Activated CD4-positive, alpha-beta T cell treated with anti-CD3 and anti-CD28 coated beads for 36 hours (primary cell): ENCODE results near the gene POLR1C. TPM values are rescaled to one million over a fixed set of nuclear protein-coding genes. Genes with fewer than 3 reads are reported as not detected.

Source experiments
- ATAC-seq: fragments of 200-7000 bp; cut with Tn5 transposase; one replicate; pipeline ENCODE4 v1.10.0; 2021; ENCODE audit warnings: mild to moderate bottlenecking, moderate library complexity
- CTCF ChIA-PET: fragments of 350-600 bp; sonication (Branson Sonifier 250); formaldehyde crosslinking; loops from one replicate; lab custom pipeline; 2021; ENCODE audit warnings: antibody characterized with exemption; lab: Charles Lee
- POLR2A ChIA-PET: fragments of 350-600 bp; sonication (Branson Sonifier 250); formaldehyde crosslinking; loops from one replicate; lab custom pipeline; 2021; ENCODE audit warnings: antibody characterized with exemption, inconsistent platforms; lab: Charles Lee
- DNase-seq: peaks from one replicate; pipeline ENCODE4 v3.0.0-alpha.2; 2020
- H3K27ac Mint-ChIP-seq: one replicate; pipeline ENCODE4 v1.8.0; 2021; ENCODE audit warnings: mixed read lengths
- H3K27me3 Mint-ChIP-seq: one replicate; pipeline ENCODE4 v1.8.0; 2021; ENCODE audit warnings: mixed read lengths
- H3K36me3 Mint-ChIP-seq: one replicate; pipeline ENCODE4 v1.8.0; 2021; ENCODE audit warnings: low read depth, mixed read lengths
- H3K4me1 Mint-ChIP-seq: one replicate; pipeline ENCODE4 v1.8.0; 2021; ENCODE audit warnings: mixed read lengths
- H3K4me3 Mint-ChIP-seq: one replicate; pipeline ENCODE4 v1.8.0; 2021; ENCODE audit warnings: mild to moderate bottlenecking, moderate library complexity, mixed read lengths
- H3K9me3 Mint-ChIP-seq: one replicate; pipeline ENCODE4 v1.8.0; 2021; ENCODE audit warnings: low read depth, mixed read lengths
- intact Hi-C, 2 experiments: fragments of 100-400 bp; cut with DNase I in 1 of 2; cut with micrococcal nuclease in 1 of 2; formaldehyde crosslinking; loops; one replicate each; pipeline versions ENCODE4 v1.14.2 to v1.15.1; 2022 to 2024; cut with DNase I, micrococcal nuclease
- total RNA-seq, 2 experiments: library from RNA; stranded (reverse); gene quantifications; one replicate each; pipeline ENCODE4 v1.2.3, GENCODE V29; 2021

The POLR1C gene
- total RNA-seq, 2 experiments from 2014 or later = 43.4 to 52.9 TPM

GRCh38 chr6:43502666-43503065 is 14.2 kb upstream of the POLR1C start:
- POLR2A ChIA-PET = interaction anchor here (0.6 to 0.8 kb wide), 3 partner anchors 13 to 520 kb away, joined by 3 to 5 read pairs (median 5); no protein-coding TSS in a partner anchor
- no peak overlapping the region for H3K27ac Mint-ChIP-seq
- H3K36me3 Mint-ChIP-seq = peaks cover 23% of the 10 kb centered on the region
- intact Hi-C loops = no loop called here
- peaks cover 2% of the 10 kb centered on the region for H3K4me1 Mint-ChIP-seq
- DNase-seq = no peak
- H3K27me3 Mint-ChIP-seq = no peaks in the 10 kb centered on the region
- no peaks in the 10 kb centered on the region for H3K9me3 Mint-ChIP-seq
- CTCF ChIA-PET = interaction anchor here (0.6 to 6.3 kb wide), 2 partner anchors 9 to 194 kb away, joined by 3 to 65 read pairs; partner anchors contain the start of gene CRIP3
- ATAC-seq = no peak
- no peak overlapping the region for H3K4me3 Mint-ChIP-seq

GRCh38 chr6:43503443-43503842 is 13.4 kb upstream of the POLR1C start:
- ChIA-PET CTCF (interaction anchor here (0.6 to 6.3 kb wide), 2 partner anchors 10 to 195 kb away, joined by 3 to 65 read pairs; partner anchors contain the start of gene CRIP3), POLR2A (interaction anchor here (0.8 kb wide), 1 partner anchor 14 kb away, joined by 5 read pairs; no protein-coding TSS in a partner anchor)
- DNase-seq (no peak), ATAC-seq (no peak)
- H3K27ac Mint-ChIP-seq = no peak overlapping the region
- H3K4me3 Mint-ChIP-seq = no peak overlapping the region
- H3K36me3 Mint-ChIP-seq = peaks cover 23% of the 10 kb centered on the region
- H3K9me3 Mint-ChIP-seq = no peaks in the 10 kb centered on the region
- intact Hi-C loops = no loop called here
- H3K4me1 Mint-ChIP-seq = peaks cover 2% of the 10 kb centered on the region
- H3K27me3 Mint-ChIP-seq = peaks cover 2% of the 10 kb centered on the region

GRCh38 chr6:43504756-43505593 is 11.9 kb upstream of the POLR1C start:
- intact Hi-C loops = loop anchor here in 1 of 2 experiments (5.0 kb wide), 1 partner anchor 138 kb away; the partner anchor contains the start of gene ZNF318
- ChIA-PET CTCF (interaction anchor here (0.6 to 6.3 kb wide), 15 partner anchors 12 to 293 kb away, joined by 3 to 65 read pairs (median 7); partner anchors contain the start of genes ABCC10, CRIP3, DLK2 and DNPH1), POLR2A (interaction anchor here (0.5 kb wide), 1 partner anchor 406 kb away, joined by 3 read pairs; no protein-coding TSS in a partner anchor)
- Mint-ChIP-seq H3K4me1 (peaks cover 7% of the 10 kb centered on the region), H3K27me3 (peaks cover 12% of the 10 kb centered on the region), H3K4me3 (no peak overlapping the region), H3K27ac (no peak overlapping the region), H3K9me3 (no peaks in the 10 kb centered on the region), H3K36me3 (peaks cover 19% of the 10 kb centered on the region)
- DNase-seq (no peak), ATAC-seq (no peak)

GRCh38 chr6:43505718-43506117 is 11.2 kb upstream of the POLR1C start:
- no peak overlapping the region for H3K27ac Mint-ChIP-seq
- DNase-seq (no peak), ATAC-seq (no peak)
- H3K4me3 Mint-ChIP-seq = no peak overlapping the region
- intact Hi-C loops = loop anchor here (1.0 to 5.0 kb wide), 6 partner anchors 51 to 242 kb away; partner anchors contain the start of gene ZNF318 (in 1 of the 2)
- ChIA-PET CTCF (interaction anchor here (0.6 to 6.3 kb wide), 31 partner anchors 11 to 730 kb away, joined by 3 to 65 read pairs (median 5); partner anchors contain the start of genes ABCC10, CRIP3, DLK2 and DNPH1), POLR2A (interaction anchor here (0.5 kb wide), 1 partner anchor 407 kb away, joined by 3 read pairs; no protein-coding TSS in a partner anchor)
- H3K4me1 Mint-ChIP-seq = peaks cover 7% of the 10 kb centered on the region
- no peaks in the 10 kb centered on the region for H3K9me3 Mint-ChIP-seq
- H3K27me3 Mint-ChIP-seq = peaks cover 12% of the 10 kb centered on the region
- peaks cover 18% of the 10 kb centered on the region for H3K36me3 Mint-ChIP-seq

- no peak for ATAC-seq
- intact Hi-C loops = loop anchor here (1.0 to 5.0 kb wide), 6 partner anchors 52 to 243 kb away; partner anchors contain the start of gene ZNF318 (in 1 of the 2)
- CTCF ChIA-PET = interaction anchor here (0.6 to 6.3 kb wide), 35 partner anchors 11 to 852 kb away, joined by 3 to 65 read pairs (median 5); partner anchors contain the start of genes CRIP3, DLK2, DNPH1 and POLR1C
- Mint-ChIP-seq H3K9me3 (no peaks in the 10 kb centered on the region), H3K27me3 (peaks cover 12% of the 10 kb centered on the region), H3K4me3 (no peak overlapping the region), H3K27ac (no peak overlapping the region), H3K4me1 (peaks cover 7% of the 10 kb centered on the region), H3K36me3 (peaks cover 20% of the 10 kb centered on the region)
- POLR2A ChIA-PET = no interaction called here
- no peak for DNase-seq
Observed at GRCh38 chr6:43506171-43506570, 10.7 kb upstream of the POLR1C start.

GRCh38 chr6:43506667-43507471 is 10.0 kb upstream of the POLR1C start:
- peak; percentile 89 for DNase-seq
- intact Hi-C loops = loop anchor here (1.0 to 5.0 kb wide), 6 partner anchors 53 to 244 kb away; partner anchors contain the start of gene ZNF318 (in 1 of the 2)
- ATAC-seq = peak; percentile 83
- peaks cover 12% of the 10 kb centered on the region for H3K27me3 Mint-ChIP-seq
- peaks cover 7% of the 10 kb centered on the region for H3K4me1 Mint-ChIP-seq
- no peak overlapping the region for H3K27ac Mint-ChIP-seq
- ChIA-PET POLR2A (no interaction called here), CTCF (interaction anchor here (0.6 to 6.3 kb wide), 39 partner anchors 9 to 853 kb away, joined by 3 to 65 read pairs (median 4); partner anchors contain the start of genes CRIP3, DLK2, DNPH1 and POLR1C)
- H3K4me3 Mint-ChIP-seq = no peak overlapping the region
- H3K36me3 Mint-ChIP-seq = peaks cover 22% of the 10 kb centered on the region
- no peaks in the 10 kb centered on the region for H3K9me3 Mint-ChIP-seq

GRCh38 chr6:43508481-43509141 is 8.3 kb upstream of the POLR1C start:
- Mint-ChIP-seq H3K27me3 (peaks cover 12% of the 10 kb centered on the region), H3K9me3 (no peaks in the 10 kb centered on the region), H3K4me3 (peak overlapping the region; percentile 61), H3K27ac (no peak overlapping the region), H3K4me1 (peaks cover 10% of the 10 kb centered on the region), H3K36me3 (peaks cover 26% of the 10 kb centered on the region)
- no peak for ATAC-seq
- ChIA-PET POLR2A (no interaction called here), CTCF (interaction anchor here (0.6 to 6.3 kb wide), 11 partner anchors 8 to 246 kb away, joined by 3 to 65 read pairs (median 4); partner anchors contain the start of genes CRIP3, POLR1C and YIPF3)
- intact Hi-C loops = loop anchor here in 1 of 2 experiments (5.0 kb wide), 1 partner anchor 141 kb away; the partner anchor contains the start of gene ZNF318
- no peak for DNase-seq

GRCh38 chr6:43509142-43509983 is 7.5 kb upstream of the POLR1C start:
- H3K4me3 Mint-ChIP-seq = peak overlapping the region; percentile 61
- ChIA-PET CTCF (interaction anchor here (0.6 to 1.5 kb wide), 6 partner anchors 8 to 280 kb away, joined by 3 to 4 read pairs (median 3); partner anchors contain the start of gene DNPH1), POLR2A (interaction anchor here (0.6 kb wide), 1 partner anchor 577 kb away, joined by 4 read pairs; no protein-coding TSS in a partner anchor)
- H3K4me1 Mint-ChIP-seq = peaks cover 14% of the 10 kb centered on the region
- H3K27ac Mint-ChIP-seq = no peak overlapping the region
- peaks cover 12% of the 10 kb centered on the region for H3K27me3 Mint-ChIP-seq
- H3K36me3 Mint-ChIP-seq = peaks cover 26% of the 10 kb centered on the region
- ATAC-seq (no peak), DNase-seq (no peak)
- no peaks in the 10 kb centered on the region for H3K9me3 Mint-ChIP-seq
- intact Hi-C loops = loop anchor here in 1 of 2 experiments (5.0 kb wide), 1 partner anchor 142 kb away; the partner anchor contains the start of gene ZNF318
